ENCODE data around the gene KCTD12.

GRCh38 chr13:76917095-76917494, 30.9 kb upstream of the KCTD12 start:
- TF ChIP-seq GATA1 (IDR thresholded peaks at IDR 0.05; ENCODE audit: low read depth, low read length): no peak
- TF ChIP-seq POLR2A (IDR thresholded peaks at IDR 0.05; ENCODE audit: low read length): no peak
